ENCODE results near the gene KHDRBS1. TPM values are rescaled to one million over a fixed set of nuclear protein-coding genes. Genes with fewer than 3 reads are reported as not detected.

The KHDRBS1 gene
- total and polyA plus RNA-seq, 2 of the 13 experiments (the other 11 are each of a cell fraction or from before 2014, with no cell fraction given) = 25.1 to 39.0 TPM

DNA sequence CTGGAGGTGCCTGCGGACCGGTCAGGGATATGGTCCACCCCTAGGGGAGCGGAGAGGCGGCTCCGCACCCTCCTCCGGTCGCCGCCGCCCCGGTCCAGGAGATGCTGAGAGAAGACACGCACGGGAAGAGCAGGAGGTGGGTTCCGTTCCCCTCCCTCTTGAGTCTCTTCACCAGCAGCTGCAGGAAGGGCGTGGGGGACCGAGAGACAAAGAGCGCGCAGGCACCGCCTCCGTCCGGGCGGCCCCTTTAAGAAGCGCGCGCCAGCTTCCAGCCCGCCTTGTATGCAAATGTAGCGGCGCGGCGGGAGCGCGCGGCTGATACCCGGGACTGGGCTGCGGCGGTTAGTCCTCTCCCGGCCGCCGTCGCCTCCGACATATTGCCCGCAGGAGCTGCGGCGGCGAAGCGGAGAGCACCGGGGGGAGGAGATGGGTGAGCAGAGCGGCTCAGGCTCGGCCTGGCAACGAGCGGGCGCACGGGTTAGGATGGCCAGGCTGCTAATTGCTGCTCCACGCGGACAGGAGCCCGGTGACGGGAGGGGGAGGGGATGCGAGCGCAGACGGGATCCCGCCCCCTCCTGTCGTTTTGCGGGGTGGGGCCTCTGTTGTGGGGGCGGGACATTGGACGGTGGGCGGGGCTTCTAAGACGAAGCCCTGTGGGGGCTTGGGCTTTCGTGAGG lies 59.1 kb downstream of the KHDRBS1 start, which contains the start of gene TMEM39B (continued):
- TF ChIP-seq ZXDC (CRISPR knock-in tag; IDR thresholded peaks at IDR 0.05) (no peak), TBX2 (CRISPR knock-in tag; IDR thresholded peaks at IDR 0.05; ENCODE audit: borderline replicate concordance) (peak; percentile 81; the same call in 1 of the 2 replicates), U2AF2 (IDR thresholded peaks at IDR 0.05; ENCODE audit: low read depth, low read length) (no peak), ZNF768 (CRISPR knock-in tag; IDR thresholded peaks at IDR 0.05) (no peak; the same call in 1 of the 2 replicates), HNRNPK (IDR thresholded peaks at IDR 0.05; ENCODE audit: low read depth, low read length, poor library complexity, severe bottlenecking) (peak; percentile 75), ZFP82 (CRISPR knock-in tag; IDR thresholded peaks at IDR 0.05; ENCODE audit: borderline replicate concordance) (peak; percentile 52; the same call in 1 of the 2 replicates), NFE2L2 (IDR thresholded peaks at IDR 0.05; ENCODE audit: low read length) (no peak), REXO4 (CRISPR knock-in tag; IDR thresholded peaks at IDR 0.05; ENCODE audit: borderline replicate concordance) (no peak), GFI1 (CRISPR knock-in tag; IDR thresholded peaks at IDR 0.05; ENCODE audit: borderline replicate concordance) (peak; percentile 78; the same call in 1 of the 2 replicates), FUBP1 (CRISPR knock-in tag; IDR thresholded peaks at IDR 0.05; ENCODE audit: borderline replicate concordance) (peak; percentile 83; the same call in 1 of the 2 replicates), ZNF138 (CRISPR knock-in tag; IDR thresholded peaks at IDR 0.05; ENCODE audit: low read depth) (no peak), ZNF652 (CRISPR knock-in tag; IDR thresholded peaks at IDR 0.05; ENCODE audit: borderline replicate concordance, low read depth) (no peak), ZNF792 (CRISPR knock-in tag; IDR thresholded peaks at IDR 0.05) (no peak), HDAC2 (CRISPR knock-in tag; IDR thresholded peaks at IDR 0.05) (peak; percentile 25; the same call in 1 of the 2 replicates), TEF (CRISPR knock-in tag; IDR thresholded peaks at IDR 0.05) (no peak)
- TF ChIP-seq, protein P1, sequence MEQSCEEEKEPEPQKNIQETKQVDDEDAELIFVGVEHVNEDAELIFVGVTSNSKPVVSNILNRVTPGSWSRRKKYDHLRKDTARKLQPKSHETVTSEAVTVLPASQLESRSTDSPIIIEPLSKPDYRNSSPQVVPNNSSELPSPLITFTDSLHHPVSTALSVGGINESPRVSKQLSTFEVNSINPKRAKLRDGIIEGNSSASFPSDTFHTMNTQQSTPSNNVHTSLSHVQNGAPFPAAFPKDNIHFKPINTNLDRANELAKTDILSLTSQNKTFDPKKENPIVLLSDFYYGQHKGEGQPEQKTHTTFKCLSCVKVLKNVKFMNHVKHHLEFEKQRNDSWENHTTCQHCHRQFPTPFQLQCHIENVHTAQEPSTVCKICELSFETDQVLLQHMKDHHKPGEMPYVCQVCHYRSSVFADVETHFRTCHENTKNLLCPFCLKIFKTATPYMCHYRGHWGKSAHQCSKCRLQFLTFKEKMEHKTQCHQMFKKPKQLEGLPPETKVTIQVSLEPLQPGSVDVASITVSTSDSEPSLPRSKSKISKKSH (CRISPR knock-in tag; IDR thresholded peaks at IDR 0.05; ENCODE audit: borderline replicate concordance) = no peak; the same call in 1 of the 2 replicates
- TF ChIP-seq, protein P2, sequence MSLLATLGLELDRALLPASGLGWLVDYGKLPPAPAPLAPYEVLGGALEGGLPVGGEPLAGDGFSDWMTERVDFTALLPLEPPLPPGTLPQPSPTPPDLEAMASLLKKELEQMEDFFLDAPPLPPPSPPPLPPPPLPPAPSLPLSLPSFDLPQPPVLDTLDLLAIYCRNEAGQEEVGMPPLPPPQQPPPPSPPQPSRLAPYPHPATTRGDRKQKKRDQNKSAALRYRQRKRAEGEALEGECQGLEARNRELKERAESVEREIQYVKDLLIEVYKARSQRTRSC (CRISPR knock-in tag; IDR thresholded peaks at IDR 0.05; ENCODE audit: low read depth) = no peak
- TF ChIP-seq, protein P3, sequence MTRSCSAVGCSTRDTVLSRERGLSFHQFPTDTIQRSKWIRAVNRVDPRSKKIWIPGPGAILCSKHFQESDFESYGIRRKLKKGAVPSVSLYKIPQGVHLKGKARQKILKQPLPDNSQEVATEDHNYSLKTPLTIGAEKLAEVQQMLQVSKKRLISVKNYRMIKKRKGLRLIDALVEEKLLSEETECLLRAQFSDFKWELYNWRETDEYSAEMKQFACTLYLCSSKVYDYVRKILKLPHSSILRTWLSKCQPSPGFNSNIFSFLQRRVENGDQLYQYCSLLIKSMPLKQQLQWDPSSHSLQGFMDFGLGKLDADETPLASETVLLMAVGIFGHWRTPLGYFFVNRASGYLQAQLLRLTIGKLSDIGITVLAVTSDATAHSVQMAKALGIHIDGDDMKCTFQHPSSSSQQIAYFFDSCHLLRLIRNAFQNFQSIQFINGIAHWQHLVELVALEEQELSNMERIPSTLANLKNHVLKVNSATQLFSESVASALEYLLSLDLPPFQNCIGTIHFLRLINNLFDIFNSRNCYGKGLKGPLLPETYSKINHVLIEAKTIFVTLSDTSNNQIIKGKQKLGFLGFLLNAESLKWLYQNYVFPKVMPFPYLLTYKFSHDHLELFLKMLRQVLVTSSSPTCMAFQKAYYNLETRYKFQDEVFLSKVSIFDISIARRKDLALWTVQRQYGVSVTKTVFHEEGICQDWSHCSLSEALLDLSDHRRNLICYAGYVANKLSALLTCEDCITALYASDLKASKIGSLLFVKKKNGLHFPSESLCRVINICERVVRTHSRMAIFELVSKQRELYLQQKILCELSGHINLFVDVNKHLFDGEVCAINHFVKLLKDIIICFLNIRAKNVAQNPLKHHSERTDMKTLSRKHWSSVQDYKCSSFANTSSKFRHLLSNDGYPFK (CRISPR knock-in tag; IDR thresholded peaks at IDR 0.05; ENCODE audit: borderline replicate concordance) = peak; percentile 82; the same call in 1 of the 2 replicates
